Measurements from ENCODE around the gene PLS1.

The PLS1 gene

GRCh38 chr3:142624341-142625152 is 28.4 kb downstream of the PLS1 start:
- no peak for TF ChIP-seq CTCF (IDR thresholded peaks at IDR 0.05)
- Histone ChIP-seq H3K27ac (no peak overlapping the region), H3K4me3 (no peak overlapping the region)
- no peak for DNase-seq (ENCODE audit: low spot score)

DNA sequence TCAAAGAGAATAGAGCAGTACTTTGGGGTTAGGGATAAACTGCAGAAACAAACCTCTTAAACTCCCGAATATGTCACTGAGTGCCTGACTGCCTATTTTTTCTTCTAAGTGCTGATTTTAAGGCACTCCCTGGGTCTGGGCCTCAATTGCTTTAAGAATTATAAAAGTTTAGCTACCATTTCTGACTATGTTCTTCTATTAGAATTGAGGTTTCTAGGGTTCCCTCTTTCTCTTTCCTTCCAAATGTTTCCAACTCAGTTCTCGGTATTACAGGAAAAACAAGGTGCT is 28.9 kb downstream of the PLS1 start:
- no peak overlapping the region for H3K4me3 ChIP-seq
- TF ChIP-seq CTCF (IDR thresholded peaks at IDR 0.05) = no peak
- DNase-seq (ENCODE audit: low spot score) = no peak
- no peak overlapping the region for H3K27ac ChIP-seq

DNA sequence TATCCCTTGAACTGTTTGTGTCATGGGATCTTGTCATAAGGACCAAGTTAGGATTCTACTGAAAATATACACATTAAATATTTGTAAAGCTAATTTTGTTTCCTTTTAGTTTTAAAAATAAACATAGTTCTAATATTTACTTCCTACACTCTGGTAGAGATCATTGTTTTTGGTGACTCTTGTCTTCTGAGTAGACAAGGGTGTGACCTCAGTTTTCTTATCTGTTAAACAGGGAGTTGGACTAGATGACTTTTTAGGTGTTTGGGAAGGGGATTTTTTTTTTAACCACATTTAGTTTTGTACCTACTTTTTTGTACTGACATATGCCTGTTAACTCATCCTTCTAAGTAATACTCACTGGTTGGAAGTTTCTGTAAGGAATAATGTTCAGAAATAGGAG is 30.8 kb downstream of the PLS1 start:
- Histone ChIP-seq H3K4me3 (no peak overlapping the region), H3K27ac (no peak overlapping the region)
- no peak for TF ChIP-seq CTCF (IDR thresholded peaks at IDR 0.05)
- no peak for DNase-seq (ENCODE audit: low spot score)

- Histone ChIP-seq H3K27ac (no peak overlapping the region), H3K4me3 (no peak overlapping the region)
- TF ChIP-seq CTCF (IDR thresholded peaks at IDR 0.05) = no peak
- no peak for DNase-seq (ENCODE audit: low spot score)
Observed at GRCh38 chr3:142628801-142629200, 32.6 kb downstream of the PLS1 start.

DNA sequence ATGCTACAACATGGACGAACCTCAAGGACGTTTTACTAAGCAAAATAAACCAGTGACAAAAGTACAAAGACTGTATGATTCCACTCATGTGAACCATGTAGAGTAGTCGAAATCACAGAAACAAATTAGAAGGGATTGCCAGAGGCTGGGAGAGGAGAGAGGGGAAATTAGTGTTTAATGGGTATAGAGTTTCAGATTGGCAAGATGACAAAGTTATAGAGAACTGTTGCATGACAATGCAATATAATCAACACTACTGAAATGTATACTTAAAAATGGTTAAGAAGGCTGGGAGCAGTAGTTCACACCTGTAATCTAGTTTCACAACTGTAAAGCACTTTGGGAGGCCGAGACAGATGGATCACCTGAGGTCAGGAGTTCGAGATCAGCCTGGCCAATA is 36.9 kb downstream of the PLS1 start:
- no peak for TF ChIP-seq CTCF (IDR thresholded peaks at IDR 0.05)
- no peak overlapping the region for H3K27ac ChIP-seq
- no peak for DNase-seq (ENCODE audit: low spot score)
- no peak overlapping the region for H3K4me3 ChIP-seq

GRCh38 chr3:142636050-142636449 is 39.9 kb downstream of the PLS1 start:
- DNase-seq (ENCODE audit: low spot score) = no peak
- no peak for TF ChIP-seq CTCF (IDR thresholded peaks at IDR 0.05)
- Histone ChIP-seq H3K4me3 (no peak overlapping the region), H3K27ac (no peak overlapping the region)

DNA sequence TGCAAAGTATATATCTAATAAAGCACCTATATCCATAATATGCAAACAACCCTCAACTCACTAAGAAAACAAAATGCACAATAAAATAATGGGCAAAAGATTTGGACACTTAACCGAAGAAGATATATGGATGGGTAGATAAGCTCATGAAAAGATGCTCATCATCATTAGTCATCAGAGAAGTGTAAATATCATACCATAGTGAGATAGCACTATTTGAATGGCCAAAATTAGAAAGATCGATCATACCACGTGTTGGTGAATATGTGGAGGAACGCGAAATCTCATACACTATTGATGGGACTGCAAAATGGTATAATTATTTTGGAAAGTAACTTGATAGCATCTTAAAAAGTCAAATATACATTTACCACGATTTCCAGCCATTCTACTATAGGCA is 40.5 kb downstream of the PLS1 start:
- no peak for TF ChIP-seq CTCF (IDR thresholded peaks at IDR 0.05)
- DNase-seq (ENCODE audit: low spot score) = no peak
- Histone ChIP-seq H3K27ac (no peak overlapping the region), H3K4me3 (no peak overlapping the region)
